ENCODE measurements around the gene TTC32.

DNA sequence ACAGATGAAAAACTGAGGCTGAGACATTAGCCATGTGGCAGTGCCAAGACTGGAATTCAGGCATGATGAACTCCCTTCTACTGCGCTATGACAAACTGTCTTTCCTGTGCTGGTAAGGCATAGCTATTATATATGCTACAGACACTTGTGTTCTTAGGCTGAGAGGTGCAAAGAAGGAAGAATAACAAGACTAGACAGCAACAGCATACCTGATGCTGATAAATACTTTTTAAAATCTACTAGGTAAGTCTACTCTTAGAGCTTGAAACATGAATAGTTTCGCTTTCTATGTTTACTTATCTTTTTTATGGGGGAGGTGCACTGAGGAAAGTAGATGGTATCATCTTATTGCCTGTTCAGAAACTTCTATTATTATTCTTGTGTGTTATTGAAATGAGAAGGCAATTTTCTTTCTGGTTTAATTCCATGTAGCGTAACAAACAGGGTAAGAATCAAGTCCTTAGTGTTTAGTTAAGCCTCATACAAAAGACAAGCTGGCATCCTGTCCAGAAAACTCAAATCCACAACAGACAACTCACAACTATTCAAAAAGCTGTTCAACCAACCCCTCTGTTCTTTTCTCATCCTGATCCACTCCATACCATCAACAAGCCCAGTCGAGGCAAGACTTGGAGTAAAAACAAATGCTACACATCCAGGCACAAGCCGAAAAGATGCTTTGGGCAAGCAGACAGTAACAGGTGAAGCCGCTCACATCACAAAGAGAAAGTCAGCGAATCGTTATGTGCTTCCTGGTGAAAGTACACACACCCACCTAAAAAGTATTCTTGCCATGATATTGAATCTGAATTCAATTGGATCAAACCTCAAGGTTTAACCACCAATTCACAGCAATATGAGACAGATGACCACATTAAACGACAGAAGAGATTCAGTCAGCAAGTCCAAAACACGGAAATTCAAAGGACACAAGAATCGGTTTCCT is 1.5 kb downstream of the TTC32 start:
- TF ChIP-seq POLR2AphosphoS5 (IDR thresholded peaks at IDR 0.05; ENCODE audit: low read depth, low read length) (no peak), POLR2A (IDR thresholded peaks at IDR 0.05; ENCODE audit: low read depth, low read length) (no peak), TAF1 (IDR thresholded peaks at IDR 0.05; ENCODE audit: borderline replicate concordance, low read depth, low read length) (no peak)
